ENCODE results near the gene ADAMTS14. TPM values are rescaled to one million over a fixed set of nuclear protein-coding genes. Genes with fewer than 3 reads are reported as not detected.

The ADAMTS14 gene
- total RNA-seq, 2 donors from 2014 or later: 0.33 TPM; not detected in 1

DNA sequence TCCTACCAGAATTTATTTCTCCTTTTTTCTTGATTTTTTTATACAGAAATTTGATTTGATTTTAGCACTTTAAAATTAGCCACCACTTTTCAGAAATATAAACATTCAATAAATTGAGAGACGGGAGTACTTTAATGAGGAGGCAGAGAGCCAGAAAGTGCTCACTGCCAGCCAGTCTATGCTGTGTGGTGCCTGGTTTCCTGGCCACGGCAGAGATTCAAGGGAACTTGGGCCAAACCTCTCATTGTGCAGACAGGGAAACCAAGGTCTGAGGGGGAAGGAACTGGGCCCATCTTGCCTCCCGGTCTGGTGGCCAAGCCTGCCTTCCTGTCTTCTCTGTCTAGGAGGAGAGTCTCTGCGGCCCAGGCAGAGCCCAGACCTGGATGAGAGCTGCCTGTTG, 25.9 kb downstream of the ADAMTS14 start:
- TF ChIP-seq, protein P1, sequence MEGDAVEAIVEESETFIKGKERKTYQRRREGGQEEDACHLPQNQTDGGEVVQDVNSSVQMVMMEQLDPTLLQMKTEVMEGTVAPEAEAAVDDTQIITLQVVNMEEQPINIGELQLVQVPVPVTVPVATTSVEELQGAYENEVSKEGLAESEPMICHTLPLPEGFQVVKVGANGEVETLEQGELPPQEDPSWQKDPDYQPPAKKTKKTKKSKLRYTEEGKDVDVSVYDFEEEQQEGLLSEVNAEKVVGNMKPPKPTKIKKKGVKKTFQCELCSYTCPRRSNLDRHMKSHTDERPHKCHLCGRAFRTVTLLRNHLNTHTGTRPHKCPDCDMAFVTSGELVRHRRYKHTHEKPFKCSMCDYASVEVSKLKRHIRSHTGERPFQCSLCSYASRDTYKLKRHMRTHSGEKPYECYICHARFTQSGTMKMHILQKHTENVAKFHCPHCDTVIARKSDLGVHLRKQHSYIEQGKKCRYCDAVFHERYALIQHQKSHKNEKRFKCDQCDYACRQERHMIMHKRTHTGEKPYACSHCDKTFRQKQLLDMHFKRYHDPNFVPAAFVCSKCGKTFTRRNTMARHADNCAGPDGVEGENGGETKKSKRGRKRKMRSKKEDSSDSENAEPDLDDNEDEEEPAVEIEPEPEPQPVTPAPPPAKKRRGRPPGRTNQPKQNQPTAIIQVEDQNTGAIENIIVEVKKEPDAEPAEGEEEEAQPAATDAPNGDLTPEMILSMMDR (IDR thresholded peaks at IDR 0.05): no peak
- TF ChIP-seq POLR2A (IDR thresholded peaks at IDR 0.05): no peak
- Histone ChIP-seq H3K27me3 (no peaks in the 10 kb centered on the region), H3K4me1 (no peaks in the 10 kb centered on the region), H3K36me3 (replicated peaks in 1 of 2; ENCODE audit: insufficient read depth in 1 of 2, low read depth in 2 of 2) (no peaks in the 10 kb centered on the region), H3K4me3 (no peak overlapping the region), H3K27ac (no peak overlapping the region), H3K9me3 (no peaks in the 10 kb centered on the region)
- WGBS, 2 donors: 43 to 58% methylated on average over 4 of the region's 4 CpGs
- no peak for DNase-seq
- intact Hi-C loops (cut with DNase I): no loop called here
- ATAC-seq: no peak

DNA sequence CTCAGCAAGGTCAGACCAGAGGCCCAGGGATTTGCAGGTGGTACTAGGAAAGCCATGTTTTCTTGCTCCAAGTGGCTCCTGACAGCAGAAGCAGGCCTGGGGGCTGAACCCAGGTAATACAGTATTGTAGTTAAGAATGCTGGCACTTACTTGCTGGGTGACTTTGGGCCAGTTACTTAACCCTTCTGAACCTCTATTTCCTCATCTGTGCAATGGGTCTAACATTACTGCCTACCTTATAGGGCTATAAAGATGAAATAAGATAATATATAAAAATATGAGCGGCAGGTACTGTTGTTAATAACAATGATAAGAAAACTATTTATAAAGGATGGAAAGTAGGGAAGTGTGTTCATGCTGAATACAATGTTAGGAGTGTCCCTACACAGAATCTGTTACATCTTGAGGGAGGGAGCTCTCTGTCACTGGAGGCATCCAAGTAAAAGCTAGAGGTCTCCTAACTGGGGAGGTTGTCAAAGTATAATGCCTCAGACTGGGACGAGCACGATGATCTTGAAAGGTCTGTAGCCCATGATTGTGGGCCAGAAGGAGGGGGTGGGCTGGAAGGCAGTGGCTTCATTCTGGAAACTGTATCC, 26.9 kb downstream of the ADAMTS14 start:
- WGBS, 2 donors: 91 to 94% methylated on average over 3 of the region's 3 CpGs
- ATAC-seq (no peak), DNase-seq (no peak)
- Histone ChIP-seq H3K36me3 (replicated peaks in 1 of 2; ENCODE audit: insufficient read depth in 1 of 2, low read depth in 2 of 2) (no peaks in the 10 kb centered on the region), H3K4me1 (no peaks in the 10 kb centered on the region), H3K27me3 (no peaks in the 10 kb centered on the region), H3K4me3 (no peak overlapping the region), H3K27ac (no peak overlapping the region), H3K9me3 (no peaks in the 10 kb centered on the region)
- TF ChIP-seq, protein P1 (IDR thresholded peaks at IDR 0.05): no peak
- no peak for TF ChIP-seq POLR2A (IDR thresholded peaks at IDR 0.05)
- intact Hi-C loops (cut with DNase I): no loop called here

DNA sequence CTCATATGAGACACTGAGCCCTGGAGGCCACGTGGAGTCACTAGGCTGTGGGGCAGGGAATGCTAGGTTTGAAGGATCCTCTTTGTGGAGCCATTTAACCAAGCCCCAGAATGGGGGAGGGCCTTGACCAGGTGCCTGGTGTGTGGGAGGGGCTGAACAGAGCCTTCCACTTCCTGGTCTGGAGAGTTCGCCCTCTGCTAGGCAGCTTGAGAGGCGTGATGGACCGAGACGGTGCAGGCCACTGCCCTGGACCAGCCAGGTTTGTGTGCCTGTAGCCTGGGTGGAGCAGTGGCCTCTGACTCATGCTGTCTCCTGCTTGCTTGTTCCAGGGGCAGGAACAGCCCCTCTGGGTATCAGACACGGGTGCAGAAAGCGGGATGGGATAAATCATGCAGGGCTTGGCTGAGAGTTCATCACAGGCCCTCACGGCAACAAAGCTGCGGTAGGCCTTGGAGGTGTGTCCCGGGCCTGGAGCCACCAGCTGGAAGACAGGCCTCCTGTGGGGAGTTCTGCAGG, 27.4 kb downstream of the ADAMTS14 start:
- TF ChIP-seq, protein P1 (IDR thresholded peaks at IDR 0.05): no peak
- TF ChIP-seq POLR2A (IDR thresholded peaks at IDR 0.05): no peak
- H3K4me1 ChIP-seq: no peaks in the 10 kb centered on the region
- intact Hi-C loops (cut with DNase I): no loop called here
- no peak overlapping the region for H3K27ac ChIP-seq
- no peaks in the 10 kb centered on the region for H3K27me3 ChIP-seq
- ATAC-seq: no peak
- no peak for DNase-seq
- no peak overlapping the region for H3K4me3 ChIP-seq
- no peaks in the 10 kb centered on the region for H3K9me3 ChIP-seq
- 78 to 85% methylated on average over 3 to 10 of the region's 10 CpGs for WGBS, 2 donors
- no peaks in the 10 kb centered on the region for H3K36me3 ChIP-seq (replicated peaks in 1 of 2; ENCODE audit: insufficient read depth in 1 of 2, low read depth in 2 of 2)

DNA sequence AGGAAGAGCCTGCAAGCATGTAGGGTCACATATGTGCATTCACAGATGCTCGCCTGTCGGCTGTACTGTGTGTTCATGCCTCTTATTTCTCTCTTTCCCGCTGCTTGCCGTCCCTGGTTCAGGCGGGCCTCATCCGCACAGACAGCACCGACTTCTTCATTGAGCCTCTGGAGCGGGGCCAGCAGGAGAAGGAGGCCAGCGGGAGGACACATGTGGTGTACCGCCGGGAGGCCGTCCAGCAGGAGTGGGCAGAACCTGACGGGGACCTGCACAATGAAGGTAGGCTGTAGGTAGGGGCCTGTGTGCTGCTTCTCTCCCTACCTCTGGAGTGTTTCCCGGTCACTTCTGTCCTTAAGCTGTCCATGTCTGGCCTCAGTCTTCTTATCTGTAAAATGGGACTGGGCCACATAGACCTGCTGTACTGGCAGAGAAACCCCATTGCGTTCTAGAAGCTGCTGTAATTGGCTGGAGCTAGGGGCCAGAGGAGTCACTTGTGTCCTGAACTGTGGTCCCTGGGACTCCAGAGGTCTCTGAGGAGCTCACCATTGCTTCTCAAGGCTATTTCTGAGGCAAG, 30.0 kb downstream of the ADAMTS14 start:
- H3K36me3 ChIP-seq (replicated peaks in 1 of 2; ENCODE audit: insufficient read depth in 1 of 2, low read depth in 2 of 2): no peaks in the 10 kb centered on the region
- TF ChIP-seq, protein P1 (IDR thresholded peaks at IDR 0.05): no peak
- 80 to 93% methylated on average over 15 of the region's 15 CpGs for WGBS, 2 donors
- H3K4me1 ChIP-seq: no peaks in the 10 kb centered on the region
- H3K9me3 ChIP-seq: no peaks in the 10 kb centered on the region
- no peak for ATAC-seq
- intact Hi-C loops (cut with DNase I): no loop called here
- no peak overlapping the region for H3K27ac ChIP-seq
- DNase-seq: no peak
- no peak overlapping the region for H3K4me3 ChIP-seq
- H3K27me3 ChIP-seq: no peaks in the 10 kb centered on the region

DNA sequence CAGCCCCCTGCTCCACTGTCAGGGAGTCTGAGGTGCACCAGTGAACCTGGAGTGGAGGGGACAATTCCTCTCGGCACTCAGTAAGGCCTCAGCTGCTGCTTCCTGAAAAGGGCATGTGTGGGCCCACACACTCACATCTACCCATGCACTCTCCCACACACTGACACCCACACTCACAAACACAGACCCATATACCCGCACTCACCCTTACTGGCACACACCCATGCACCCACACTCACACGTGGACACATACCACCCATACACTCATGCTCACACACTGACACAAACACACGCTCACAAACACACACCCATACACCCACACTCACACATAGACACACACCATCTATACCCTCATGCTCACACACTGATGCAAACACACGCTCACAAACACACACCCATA, 31.9 kb downstream of the ADAMTS14 start:
- DNase-seq: no peak
- H3K4me1 ChIP-seq: no peaks in the 10 kb centered on the region
- no peaks in the 10 kb centered on the region for H3K27me3 ChIP-seq
- no peak overlapping the region for H3K27ac ChIP-seq
- H3K36me3 ChIP-seq (replicated peaks in 1 of 2; ENCODE audit: insufficient read depth in 1 of 2, low read depth in 2 of 2): no peaks in the 10 kb centered on the region
- no peak for ATAC-seq
- H3K9me3 ChIP-seq: no peaks in the 10 kb centered on the region
- 80% methylated on average over 5 of the region's 5 CpGs for WGBS, 2 donors
- no peak overlapping the region for H3K4me3 ChIP-seq
- TF ChIP-seq, protein P1 (IDR thresholded peaks at IDR 0.05): no peak
- no peak for TF ChIP-seq POLR2A (IDR thresholded peaks at IDR 0.05)
- intact Hi-C loops (cut with DNase I): no loop called here

Measured in body of pancreas (tissue), 4 donors.